ENCODE results near the gene CCT5.
"Not testable (repeated sequence)": the region's sequence is repeated elsewhere in the genome, so short reads cannot be mapped to it uniquely, and the experiment has no call there.

The CCT5 gene

DNA sequence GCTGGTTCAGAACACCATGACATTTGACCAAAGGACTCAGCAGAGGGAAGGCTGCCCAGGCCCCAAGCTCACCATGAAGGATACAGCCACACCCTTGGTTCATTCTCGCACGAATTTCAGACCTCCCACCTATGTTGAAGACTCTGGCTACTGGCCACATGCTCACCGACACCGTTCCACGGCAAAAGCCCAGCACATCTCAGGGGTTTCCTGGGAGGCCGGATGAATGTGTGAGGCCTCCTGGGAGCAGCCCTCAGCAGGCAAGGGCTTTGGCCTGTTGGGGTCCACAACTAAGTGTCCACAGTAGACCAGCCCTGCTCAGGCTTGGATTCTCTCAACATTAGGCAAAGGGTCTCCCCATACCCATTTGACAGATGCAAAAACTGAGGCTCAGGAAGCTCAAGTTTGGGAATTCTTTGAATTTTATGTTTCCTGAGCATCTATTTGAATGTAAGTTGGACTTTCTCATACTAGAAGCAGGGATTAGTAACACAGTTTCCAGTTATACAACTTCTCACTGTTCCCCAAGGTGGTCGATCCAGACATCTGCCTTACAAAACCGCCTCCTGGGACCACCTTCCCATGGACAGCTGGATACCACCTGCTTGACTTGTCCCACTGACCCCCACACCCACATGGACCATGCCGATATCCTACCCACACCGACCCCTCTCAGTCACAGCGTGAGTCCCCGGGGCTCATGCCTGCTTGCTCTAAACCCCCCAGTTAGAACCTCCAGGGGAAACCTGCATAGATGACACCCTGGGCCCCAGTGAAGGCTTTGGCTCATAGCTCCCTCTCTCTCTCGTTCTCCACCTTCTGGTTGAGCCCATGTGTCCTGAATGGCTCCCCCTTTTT is 27.9 kb downstream of the CCT5 start:
- no peak for DNase-seq

DNA sequence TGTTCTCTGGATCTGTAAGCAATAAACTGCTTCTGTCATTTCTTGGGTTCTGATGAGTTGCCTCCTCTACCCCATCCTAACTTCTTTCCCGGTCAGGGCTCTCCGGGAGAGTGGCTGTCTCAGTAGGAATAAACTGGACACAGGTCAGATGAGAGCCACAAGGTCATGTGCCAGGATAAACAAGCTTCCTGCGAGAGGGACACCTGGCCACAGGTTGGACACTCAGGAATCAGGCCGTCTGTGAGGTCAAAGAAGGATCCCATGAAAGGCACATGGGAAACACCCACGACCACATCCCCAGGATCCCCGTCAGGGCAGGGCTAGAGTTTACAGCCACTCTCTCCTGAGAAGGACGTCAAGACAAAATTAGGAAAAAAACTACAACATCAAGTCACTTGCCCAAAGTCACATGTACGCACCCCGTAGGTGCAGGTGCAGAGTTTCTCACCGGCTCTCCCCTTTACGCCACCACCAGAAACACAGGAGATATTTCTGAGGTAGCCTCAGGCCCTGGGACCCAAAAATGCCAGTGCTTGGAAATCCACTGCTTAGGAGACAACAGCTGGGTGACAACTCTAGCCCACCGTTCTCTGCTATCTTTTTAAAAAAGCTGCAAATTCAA is 28.7 kb downstream of the CCT5 start:
- no peak for DNase-seq

DNA sequence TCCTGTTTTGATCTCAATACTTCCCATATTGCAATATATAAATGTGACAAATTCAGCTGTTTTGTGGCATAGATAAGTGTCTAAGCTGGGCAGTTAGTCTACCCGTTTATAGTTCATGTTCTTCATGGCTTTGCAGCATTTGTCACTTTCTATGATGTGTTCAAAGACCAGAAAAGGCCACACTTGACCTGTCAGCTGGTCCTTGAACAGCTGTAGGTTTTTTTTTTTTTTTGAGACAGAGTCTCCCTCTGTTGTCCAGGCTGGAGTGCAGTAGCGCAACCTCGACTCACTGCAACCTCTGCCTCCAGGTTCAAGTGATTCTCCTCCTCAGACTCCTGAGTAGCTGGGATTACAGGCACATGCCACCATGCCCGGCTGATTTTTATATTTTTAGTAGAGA is 29.2 kb downstream of the CCT5 start:
- DNase-seq, result no peak

DNA sequence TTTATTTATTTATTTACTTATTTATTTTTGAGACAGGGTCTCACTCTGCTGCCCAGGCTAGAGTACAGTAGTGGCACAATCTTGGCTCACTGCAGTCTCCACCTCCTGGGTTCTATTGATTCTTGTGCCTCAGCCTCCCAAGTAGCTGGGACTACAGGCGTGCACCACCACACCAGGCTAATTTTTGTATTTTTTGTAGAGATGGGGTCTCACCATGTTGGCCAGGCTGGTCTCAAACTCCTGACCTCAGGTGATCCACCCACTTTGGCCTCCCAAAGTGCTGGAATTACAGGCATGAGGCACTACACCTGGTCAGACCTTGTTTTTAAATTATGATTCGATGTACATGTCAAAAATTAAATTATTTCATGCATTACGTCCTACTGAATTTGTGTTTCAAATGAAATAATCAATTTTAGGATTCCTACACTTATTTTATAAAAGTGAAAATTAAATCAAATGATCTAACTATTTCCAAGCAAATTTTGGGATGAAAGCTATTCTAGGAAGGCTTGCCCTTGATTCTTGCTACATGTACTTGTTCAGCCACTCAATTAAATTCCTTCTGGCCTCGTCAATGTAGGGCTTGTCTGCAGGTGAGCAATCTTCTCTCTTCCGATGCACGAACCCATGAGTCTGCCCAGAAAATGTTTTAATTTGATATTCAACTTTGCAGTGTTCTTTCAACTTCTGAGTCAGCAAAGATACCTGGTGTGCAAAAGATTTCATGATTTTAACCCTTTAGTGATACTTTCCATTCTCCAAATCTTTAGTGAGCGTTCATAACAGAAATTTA is 30.0 kb downstream of the CCT5 start:
- DNase-seq, result no peak

DNA sequence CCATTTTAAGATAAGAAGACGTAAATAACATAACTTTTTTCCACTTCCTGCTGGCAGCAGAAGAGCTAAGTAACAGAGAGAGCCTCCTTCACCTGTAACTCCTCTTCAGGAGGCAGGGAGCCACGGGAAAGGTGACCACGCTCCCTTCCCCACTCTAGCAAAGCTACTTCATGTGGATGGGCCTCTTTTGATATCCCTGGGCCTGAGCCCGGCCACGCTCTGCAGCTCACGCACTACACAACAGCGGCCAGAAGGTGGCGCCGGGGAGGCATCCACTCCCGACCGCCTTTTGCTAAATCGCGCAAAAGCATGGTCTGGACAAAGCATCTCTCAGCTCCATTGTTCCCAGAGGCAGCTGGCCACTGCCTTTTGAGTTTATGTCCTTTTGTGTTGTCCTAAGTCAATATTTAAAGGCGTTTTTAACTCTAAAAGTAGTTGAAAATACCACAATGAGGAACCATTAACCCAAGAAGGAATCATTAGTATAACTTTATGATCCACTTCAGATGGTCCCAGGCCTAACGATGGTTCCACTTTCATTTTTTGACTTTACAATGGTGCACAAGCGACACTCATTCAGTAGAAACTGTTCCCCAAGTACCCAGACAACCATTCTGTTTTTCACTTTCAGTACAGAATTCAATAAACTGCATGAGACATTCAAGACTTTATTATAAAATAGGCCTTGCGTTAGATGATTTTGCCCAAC is 34.0 kb downstream of the CCT5 start:
- DNase-seq, result peak; percentile 78

DNA sequence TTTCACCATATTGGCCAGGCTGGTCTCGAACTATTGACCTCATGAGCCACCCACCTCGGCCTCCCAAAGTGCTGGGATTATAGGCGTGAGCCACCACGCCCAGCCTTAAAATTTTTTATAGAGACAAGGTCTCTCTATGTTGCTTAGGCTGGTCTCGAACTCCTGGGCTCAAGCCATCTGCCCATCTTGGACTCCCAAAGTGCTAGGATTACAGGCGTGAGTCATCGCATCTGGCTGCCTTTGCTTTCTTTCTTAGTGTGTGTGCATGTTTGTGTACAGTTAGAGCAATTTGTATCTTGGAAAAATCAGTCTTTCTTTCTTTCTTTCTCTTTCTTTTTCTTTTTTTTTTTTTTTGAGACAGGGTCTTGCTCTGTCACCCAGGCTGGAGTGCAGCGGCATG is 35.3 kb downstream of the CCT5 start:
- not testable (repeated sequence) for DNase-seq

DNA sequence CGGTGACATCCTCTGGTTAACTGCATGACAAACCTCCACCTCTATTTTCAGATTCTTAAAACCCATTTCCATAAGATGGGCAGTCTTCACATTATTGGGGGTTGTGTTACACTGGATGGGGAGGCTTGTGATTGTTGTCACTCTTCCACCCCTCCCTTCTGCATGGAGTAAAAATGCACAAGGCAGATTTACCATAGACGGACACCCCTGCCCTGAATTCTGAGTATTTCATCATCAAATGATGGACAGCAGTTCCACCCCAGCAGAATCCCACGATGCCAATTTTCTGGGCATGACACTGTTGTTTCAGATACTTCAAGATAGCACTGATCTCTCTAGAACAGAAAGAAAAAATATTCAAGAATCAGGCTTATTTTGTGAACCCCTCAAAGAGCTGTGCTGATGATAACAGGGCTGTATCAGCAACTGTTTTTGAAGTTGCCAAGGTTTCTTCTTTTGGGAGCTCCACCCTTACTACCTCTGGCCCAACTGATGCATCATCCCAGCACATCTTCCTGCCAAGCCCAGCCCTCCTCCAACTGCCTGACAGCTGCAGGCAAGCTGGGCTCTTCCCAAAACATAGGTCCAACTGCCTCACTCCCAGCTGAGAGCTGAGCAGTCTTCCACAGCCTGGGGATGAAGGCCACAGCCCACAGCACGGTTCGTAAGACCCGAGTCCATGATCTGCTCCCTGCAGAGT is 36.2 kb downstream of the CCT5 start:
- DNase-seq, result no peak

DNA sequence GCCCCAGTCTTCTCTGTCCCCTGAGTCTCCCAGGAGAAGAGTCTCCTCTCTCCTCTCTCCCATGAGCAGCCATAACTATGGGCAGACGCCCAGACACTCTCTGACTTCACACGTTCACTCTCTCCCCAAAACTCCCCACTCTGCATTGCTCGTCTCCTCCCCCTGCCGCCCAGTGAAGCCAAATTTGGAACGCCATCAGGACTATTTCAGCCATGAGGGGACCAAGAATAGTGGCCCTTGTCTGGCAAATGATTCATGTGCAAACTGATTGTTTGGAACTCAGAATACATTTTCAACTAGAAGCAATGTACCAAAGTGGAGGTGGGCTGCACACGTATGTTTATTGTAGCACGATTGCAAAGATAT is 36.8 kb downstream of the CCT5 start:
- no peak for DNase-seq

DNA sequence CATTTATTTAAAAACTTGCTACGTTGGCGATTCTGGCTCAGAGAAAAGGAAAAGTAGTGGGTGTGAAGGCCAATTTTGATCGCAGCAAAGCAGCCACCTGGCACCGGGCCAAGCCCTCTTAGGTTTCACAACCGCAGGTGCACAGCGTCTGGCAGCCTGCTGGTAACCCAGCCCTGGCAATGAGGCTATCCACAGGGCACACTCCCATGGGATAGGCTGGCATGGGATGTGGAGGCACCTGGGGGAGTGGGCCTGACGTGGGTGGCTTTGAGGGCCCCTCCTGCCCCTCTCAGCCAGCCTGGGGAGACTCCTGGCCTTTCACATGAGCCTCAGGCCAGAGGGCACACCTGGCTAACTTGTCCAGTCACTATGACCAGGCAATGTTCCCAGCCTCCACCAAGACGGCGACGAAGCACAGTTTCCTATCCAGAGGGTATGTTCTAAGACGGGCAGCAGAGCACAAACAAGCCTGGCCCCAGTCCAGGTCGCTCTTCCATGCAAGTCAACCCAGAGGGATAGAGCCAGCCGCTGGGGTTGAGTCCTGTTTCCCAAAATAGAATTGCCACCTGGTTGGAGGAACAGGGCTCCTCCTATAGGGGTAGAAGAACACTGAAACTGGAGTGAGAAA is 38.6 kb downstream of the CCT5 start:
- peak; percentile 44 for DNase-seq

DNA sequence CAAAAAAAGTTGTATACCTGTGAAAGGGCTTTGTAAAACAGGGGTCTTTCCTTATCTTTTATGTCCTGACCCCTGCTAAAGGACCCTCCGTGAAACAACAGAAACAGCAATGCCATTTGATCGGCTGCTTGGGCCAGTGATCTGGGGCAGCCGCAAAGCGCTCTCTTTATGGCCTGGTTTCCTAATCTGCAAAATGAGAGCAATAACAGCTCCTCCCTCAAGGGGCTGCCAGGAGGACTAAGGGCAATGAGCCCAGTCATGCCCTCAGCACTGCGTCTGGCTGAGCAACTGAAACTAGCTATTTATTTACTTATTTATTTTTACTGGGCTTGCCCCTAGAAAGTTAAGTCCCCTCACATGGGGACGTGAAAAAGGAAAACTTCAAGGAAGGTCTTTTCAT is 39.3 kb downstream of the CCT5 start:
- no peak for DNase-seq

DNA sequence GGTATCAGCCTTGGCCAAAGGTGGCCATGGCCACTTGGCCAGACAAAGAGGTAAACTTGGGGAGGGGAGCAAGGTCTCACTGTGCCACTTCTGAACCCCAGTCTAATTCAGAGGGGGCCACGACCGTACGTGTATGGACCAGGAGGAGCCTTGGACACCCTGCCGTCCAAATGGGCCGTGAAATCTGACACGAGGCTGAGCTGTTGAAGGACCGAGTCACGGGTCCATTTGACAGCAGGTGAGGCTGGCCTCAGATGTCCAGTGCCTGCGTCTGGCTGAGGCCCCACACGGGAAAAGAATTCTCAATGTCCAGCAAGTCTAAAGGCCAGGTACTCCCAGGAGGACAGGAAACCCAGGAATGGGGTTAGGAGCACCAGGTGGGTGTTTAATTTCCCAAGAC is 39.9 kb downstream of the CCT5 start:
- DNase-seq, result no peak

DNA sequence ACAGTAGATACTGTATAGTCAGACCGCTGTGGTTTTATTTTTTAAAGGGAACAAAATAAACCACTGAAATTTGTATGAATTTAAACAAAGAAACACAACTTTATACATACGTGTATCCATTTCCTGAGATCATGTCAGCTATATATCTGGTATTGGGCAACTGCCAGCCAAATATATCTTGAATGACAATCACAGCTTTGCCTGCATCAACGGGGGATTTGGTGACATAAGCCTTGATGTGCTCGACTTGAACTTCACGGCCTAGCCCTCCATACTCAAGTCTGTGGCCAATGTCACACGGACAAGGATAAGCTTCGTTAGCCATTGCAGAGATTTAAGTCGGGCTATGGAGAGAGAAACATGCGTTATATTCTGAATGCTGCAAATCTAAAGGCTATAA is 40.4 kb downstream of the CCT5 start:
- no peak for DNase-seq

DNA sequence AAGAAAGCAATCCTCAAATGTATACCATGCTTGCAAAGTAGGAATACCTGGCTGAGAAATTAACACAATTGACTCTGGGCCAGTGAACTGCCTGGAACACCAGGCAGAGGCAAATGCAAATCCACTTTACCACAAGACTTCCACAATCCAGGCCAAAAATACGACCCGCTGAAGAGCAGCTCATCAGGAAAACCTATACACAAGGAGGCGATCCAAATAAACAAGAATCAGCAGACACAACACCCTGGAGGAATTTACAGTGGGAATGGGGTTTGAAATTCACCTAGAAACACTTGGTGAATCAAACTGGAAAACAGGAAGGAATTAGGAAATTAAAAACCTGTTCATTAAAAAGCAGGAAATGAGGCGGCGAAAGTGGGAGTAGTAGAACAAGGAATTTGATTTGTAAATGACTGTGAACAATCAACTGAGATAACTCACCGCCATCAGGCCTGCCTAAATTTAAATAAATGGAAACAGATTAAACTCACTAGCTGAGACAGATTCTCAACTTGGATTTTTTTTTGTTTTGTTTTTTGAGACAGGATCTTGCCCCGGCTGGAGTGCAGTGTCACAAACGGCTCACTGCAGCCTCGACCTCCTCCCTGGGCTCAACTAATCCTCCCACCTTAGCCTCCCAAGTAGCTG is 41.7 kb downstream of the CCT5 start:
- no peak for DNase-seq

DNA sequence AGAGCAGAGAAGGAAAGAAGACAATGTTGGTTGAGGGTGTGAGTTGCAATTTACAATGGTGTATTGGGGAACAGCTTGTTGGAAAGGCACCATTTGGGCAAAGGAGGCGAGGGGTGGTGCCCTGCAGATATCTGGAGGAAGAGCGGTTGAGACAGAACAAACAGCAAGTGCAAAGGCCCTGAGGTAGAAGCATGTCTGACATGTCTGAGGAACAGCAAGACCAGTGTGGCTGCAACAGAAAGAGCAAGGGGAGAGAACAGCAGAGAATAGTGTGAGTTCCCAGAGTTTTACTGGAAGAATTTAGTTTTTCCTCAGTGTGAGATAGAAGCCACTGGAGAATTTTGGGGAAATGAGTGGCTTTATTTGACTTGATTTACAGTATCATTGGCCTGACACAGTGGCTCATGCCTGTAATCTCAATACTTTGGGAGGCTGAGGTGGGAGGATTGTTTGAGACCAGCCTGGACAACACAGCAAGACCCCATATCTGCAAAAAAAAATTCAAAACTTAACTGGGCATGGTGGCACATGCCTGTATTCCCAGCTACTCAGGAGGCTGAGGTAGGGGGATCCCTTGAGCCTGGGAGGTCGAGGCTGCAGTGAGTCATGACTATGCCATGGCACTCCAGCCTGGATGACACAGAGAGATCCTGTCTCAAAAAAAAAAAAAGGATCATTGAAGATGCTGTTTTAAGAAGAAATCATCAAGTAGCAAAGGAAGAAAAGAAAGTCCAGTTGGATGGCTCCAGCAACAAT is 44.0 kb downstream of the CCT5 start:
- DNase-seq, result no peak

DNA sequence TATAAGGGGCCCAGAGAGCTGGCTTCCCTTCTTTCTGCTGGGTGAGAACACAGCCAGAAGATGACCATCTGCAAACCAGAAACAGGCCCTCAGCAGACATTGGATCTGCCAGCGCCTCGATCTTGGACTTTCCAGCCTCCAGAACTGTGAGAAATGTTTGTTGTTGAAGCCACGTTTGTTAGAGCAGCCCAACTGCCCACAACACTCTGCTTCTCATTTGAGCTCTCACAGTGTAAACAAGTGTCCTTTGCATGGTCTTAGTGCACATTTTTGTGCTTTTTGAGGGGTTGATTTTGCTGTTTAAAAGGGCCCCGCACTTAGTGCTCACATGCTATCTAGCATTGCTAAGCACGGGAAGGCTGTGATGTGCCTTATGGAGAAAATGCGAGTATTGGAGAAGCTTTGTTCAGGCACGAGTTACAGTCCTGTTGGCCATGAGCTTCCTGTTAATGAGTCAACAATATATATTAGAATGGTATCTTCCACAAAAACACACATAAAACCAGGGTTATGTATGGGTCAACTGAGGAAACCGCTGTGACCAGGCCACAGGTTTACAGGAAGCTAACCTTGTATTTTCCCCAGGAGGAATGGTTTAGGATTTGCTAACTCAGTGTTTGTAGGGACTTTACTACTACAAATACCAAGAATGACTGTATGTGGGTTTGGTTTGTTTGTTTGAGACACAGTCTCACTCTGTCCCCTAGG is 45.7 kb downstream of the CCT5 start:
- DNase-seq, result no peak

DNA sequence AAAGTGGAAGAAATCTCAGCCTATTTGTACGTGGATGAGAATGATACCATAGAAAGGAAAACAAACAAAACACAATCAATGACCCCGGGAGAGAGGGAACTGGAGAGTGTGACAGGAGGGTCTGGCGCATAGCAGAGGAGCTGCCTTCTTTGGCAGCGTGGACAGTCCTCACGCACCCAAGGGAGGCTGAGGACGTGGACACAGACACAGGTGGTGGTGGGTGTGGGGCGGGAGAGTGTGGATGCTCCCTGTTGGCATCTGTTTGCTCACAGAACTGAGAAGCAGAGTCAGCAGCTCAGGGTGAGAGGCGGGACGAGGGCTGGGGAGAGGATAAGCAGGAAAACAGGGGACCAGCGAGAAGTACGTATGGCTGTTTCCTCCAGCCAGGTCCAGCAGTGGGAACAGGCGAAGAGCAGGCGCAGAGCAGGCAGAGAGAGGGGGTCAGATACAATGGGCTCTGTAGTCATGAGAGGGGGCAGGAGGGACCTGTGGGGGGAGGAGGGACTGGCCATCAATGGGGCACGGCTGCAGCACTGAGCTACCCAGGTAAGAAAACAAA is 47.6 kb downstream of the CCT5 start:
- DNase-seq, result no peak

DNA sequence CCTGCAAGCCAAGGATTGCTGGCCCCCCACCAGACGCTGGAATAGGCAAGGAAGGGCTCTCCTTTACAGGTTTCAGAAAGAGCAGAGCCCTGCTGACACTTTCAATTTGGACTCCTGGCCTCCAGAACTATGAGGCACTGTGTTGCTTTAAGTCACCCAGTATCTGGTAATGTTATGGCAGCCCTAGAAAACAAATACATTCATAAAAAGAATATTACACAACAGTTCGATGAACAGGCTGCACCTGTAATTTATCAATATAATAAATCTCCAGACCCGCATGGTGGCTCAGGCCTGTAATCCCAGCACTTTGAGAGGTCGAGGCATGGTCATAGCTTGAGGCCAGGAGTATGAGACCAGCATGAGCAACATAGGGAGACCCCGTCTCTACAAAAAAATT is 50.2 kb downstream of the CCT5 start:
- no peak for DNase-seq

DNA sequence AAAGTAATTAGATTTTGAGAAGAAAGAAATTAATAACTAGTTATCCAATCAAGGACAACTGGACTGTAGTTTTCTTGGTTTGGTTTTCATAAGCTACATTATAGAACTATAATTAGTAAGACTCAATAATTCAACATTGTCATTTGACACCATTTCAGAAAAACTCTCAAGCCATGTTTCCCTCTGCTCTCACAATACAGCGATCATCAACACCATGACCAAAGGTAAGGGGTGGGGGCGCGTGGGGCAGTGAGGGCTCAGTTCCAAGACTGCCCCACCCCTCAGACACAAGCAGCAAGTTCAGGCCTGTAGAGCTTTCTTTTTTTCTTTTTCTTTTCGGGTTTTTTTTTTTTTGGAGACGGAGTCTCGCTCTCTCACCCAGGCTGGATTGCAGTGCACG is 51.2 kb downstream of the CCT5 start:
- DNase-seq, result no peak

DNA sequence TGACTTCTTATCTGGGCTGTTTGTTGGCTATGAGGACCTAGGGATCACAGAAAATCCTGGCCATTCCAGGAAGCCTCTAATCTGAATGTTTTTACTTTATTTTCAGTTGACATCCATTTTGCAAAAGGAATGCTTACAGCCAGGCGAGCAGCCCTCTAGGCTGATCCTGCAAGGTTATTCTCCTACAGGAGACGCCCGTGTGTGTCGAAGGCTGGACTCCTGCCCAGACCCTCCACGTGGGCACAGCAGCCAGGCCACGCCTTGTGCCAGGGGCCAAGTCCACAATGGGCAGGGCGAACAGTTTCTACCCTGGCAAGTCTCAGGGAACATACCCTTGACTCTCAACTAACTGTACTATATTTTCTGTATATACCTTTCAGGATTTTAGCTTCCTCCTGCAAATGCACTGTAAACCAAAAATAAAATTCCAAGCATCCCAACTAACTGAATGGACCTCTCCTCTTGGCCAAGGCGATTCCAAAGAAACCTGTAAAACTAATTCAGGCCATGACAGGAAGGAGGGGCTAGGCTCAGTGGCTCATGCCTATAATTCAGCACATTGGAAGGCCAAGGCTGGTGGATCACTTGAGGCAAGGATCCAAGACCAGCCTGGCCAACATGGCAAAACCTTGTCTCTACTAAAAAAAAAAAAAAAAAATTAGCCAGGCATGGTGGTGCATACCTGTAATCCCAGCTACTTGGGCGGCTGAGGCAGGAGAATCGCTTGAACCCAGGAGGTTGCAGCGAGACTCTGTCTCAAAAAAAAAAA is 51.9 kb downstream of the CCT5 start:
- DNase-seq, result no peak
